Temporal lobe (tissue), 2 donors: Measurements from ENCODE around the gene AXL. TPM values are rescaled to one million over a fixed set of nuclear protein-coding genes. Genes with fewer than 3 reads are reported as not detected.

ENCODE experiments used
- small RNA-seq: library from RNA; depleted of rRNA; stranded (forward); fragments of <200 nt; gene quantifications from one replicate; pipeline ENCODE3, GENCODE V24; 2014; ENCODE audit warnings: low replicate concordance
- total RNA-seq: library from RNA; depleted of rRNA; stranded (reverse); fragments of >200 nt; gene quantifications from one replicate; pipeline ENCODE4 v1.2.3, GENCODE V29; 2014

The AXL gene
- total RNA-seq, 1 donor from 2014 or later = 7.1 TPM

Small RNA genes lying within 50 kb of the gene (small RNA-seq; reads per million reads assigned to genes)
- gene RN7SL34P = not detected

Other genes with a start within 250 kb of the AXL start
- gene CYP2B6, start 227.9 kb upstream of the AXL start, total RNA-seq = not detected
- gene CYP2A13, start 130.8 kb upstream of the AXL start, total RNA-seq = not detected
- not detected for gene CYP2F1, start 104.8 kb upstream of the AXL start, total RNA-seq
- gene CYP2S1, start 26.0 kb upstream of the AXL start, total RNA-seq = under 0.01 TPM
- 101 TPM for gene HNRNPUL1, start 45.1 kb downstream of the AXL start, total RNA-seq
- gene CCDC97, start 90.9 kb downstream of the AXL start, total RNA-seq = 6.4 TPM
- gene TGFB1, start 134.7 kb downstream of the AXL start, total RNA-seq = 2.7 TPM
- 2.2 TPM for gene B9D2, start 144.9 kb downstream of the AXL start, total RNA-seq
- gene TMEM91, start 157.3 kb downstream of the AXL start, total RNA-seq = 4.2 TPM
- gene EXOSC5, start 178.1 kb downstream of the AXL start, total RNA-seq = 10.8 TPM
- 27.5 TPM for gene BCKDHA, start 178.6 kb downstream of the AXL start, total RNA-seq
- 0.49 TPM for gene B3GNT8, start 208.2 kb downstream of the AXL start, total RNA-seq
- 15.5 TPM for gene DMAC2, start 220.7 kb downstream of the AXL start, total RNA-seq
- not detected for gene ERICH4, start 223.9 kb downstream of the AXL start, total RNA-seq